Astrocyte (in vitro differentiated cells and primary cell): ENCODE measurements around the gene FIGN. TPM values are rescaled to one million over a fixed set of nuclear protein-coding genes. Genes with fewer than 3 reads are reported as not detected.
A peak's percentile ranks its signal among the peaks of the same experiment; 100 is the strongest.

Experiments
- DNase-seq: peaks from one replicate; pipeline ENCODE4 v3.0.0-alpha.2; 2010; ENCODE audit warnings: low read depth
- FAIRE-seq: peaks from 2 replicates; lab custom pipeline; 2011; peaks lifted over from hg19 to GRCh38; lab: Jason Lieb, UNC
- H2AFZ ChIP-seq: 2 replicates; pipeline ENCODE4 v1.6.0; 2012; ENCODE audit warnings: low read depth, low read length, inconsistent platforms
- H3K27ac ChIP-seq: 2 replicates; pipeline ENCODE4 v1.5.1; 2011; ENCODE audit warnings: low read depth, low read length, inconsistent platforms
- H3K27me3 ChIP-seq: 2 replicates; pipeline ENCODE4 v1.6.0; 2011; ENCODE audit warnings: low read length, inconsistent platforms; ENCODE audit not compliant: insufficient read depth
- H3K36me3 ChIP-seq: 2 replicates; pipeline ENCODE4 v1.5.1; 2011; ENCODE audit warnings: low read length, inconsistent platforms; ENCODE audit not compliant: insufficient read depth
- H3K4me1 ChIP-seq: 2 replicates; pipeline ENCODE4 v1.5.1; 2011; ENCODE audit warnings: low read length, inconsistent platforms; ENCODE audit not compliant: insufficient read depth
- H3K4me2 ChIP-seq: 2 replicates; pipeline ENCODE4 v1.6.0; 2012; ENCODE audit warnings: low read length, inconsistent platforms
- H3K4me3 ChIP-seq: 2 replicates; pipeline ENCODE4 v1.5.1; 2011; ENCODE audit warnings: low read depth, mild to moderate bottlenecking, low read length, inconsistent platforms; ENCODE audit not compliant: insufficient read depth
- H3K79me2 ChIP-seq: 2 replicates; pipeline ENCODE4 v1.6.0; 2012; ENCODE audit warnings: mild to moderate bottlenecking, low read length, inconsistent platforms; ENCODE audit not compliant: insufficient read depth
- H3K9ac ChIP-seq: 2 replicates; pipeline ENCODE4 v1.6.0; 2012; ENCODE audit warnings: mild to moderate bottlenecking, low read length, inconsistent platforms
- H3K9me3 ChIP-seq: 2 replicates; pipeline ENCODE4 v1.5.1; 2012; ENCODE audit warnings: low read depth, mild to moderate bottlenecking, low read length, inconsistent platforms; ENCODE audit not compliant: insufficient read depth
- H4K20me1 ChIP-seq: 2 replicates; pipeline ENCODE4 v1.6.0; 2012; ENCODE audit warnings: low read length, inconsistent platforms; ENCODE audit not compliant: insufficient read depth
- H3K27ac Mint-ChIP-seq: one replicate; pipeline ENCODE4 v1.8.0; 2021; ENCODE audit warnings: mild to moderate bottlenecking, mixed read lengths; ENCODE audit not compliant: unreplicated experiment
- H3K27me3 Mint-ChIP-seq: one replicate; pipeline ENCODE4 v1.8.0; 2021; ENCODE audit warnings: low read depth, mixed read lengths; ENCODE audit not compliant: unreplicated experiment
- H3K36me3 Mint-ChIP-seq: one replicate; pipeline ENCODE4 v1.8.0; 2021; ENCODE audit warnings: low read depth, mixed read lengths; ENCODE audit not compliant: unreplicated experiment
- H3K4me1 Mint-ChIP-seq: one replicate; pipeline ENCODE4 v1.8.0; 2021; ENCODE audit warnings: low read depth, mixed read lengths; ENCODE audit not compliant: unreplicated experiment
- H3K4me3 Mint-ChIP-seq: one replicate; pipeline ENCODE4 v1.8.0; 2021; ENCODE audit warnings: mild to moderate bottlenecking, moderate library complexity, mixed read lengths; ENCODE audit not compliant: unreplicated experiment
- H3K9me3 Mint-ChIP-seq: one replicate; pipeline ENCODE4 v1.8.0; 2021; ENCODE audit warnings: mild to moderate bottlenecking, mixed read lengths; ENCODE audit not compliant: unreplicated experiment
- CTCF ChIP-seq: IDR thresholded peaks from 2 replicates; pipeline ENCODE4 v1.5.1; 2011; ENCODE audit warnings: low read depth, mild to moderate bottlenecking, inconsistent platforms, low read length, moderate library complexity; ENCODE audit not compliant: insufficient read depth
- EZH2 ChIP-seq: IDR thresholded peaks from 2 replicates; pipeline ENCODE4 v1.6.1; 2012; ENCODE audit warnings: mild to moderate bottlenecking, low read length, inconsistent platforms; ENCODE audit not compliant: insufficient read depth
- total RNA-seq: library from RNA; stranded (reverse); gene quantifications from 2 replicates; pipeline ENCODE4 v1.2.1, GENCODE V29; 2021

The FIGN gene
- total RNA-seq, 1 donor from 2014 or later: 30.3 TPM

GRCh38 chr2:163655667-163656066 is 80.1 kb downstream of the FIGN start:
- no peak overlapping the region for H3K4me2 ChIP-seq
- H3K27ac ChIP-seq: no peak overlapping the region
- H3K4me1 Mint-ChIP-seq: peaks cover 38% of the 10 kb centered on the region
- no peak overlapping the region for H3K4me3 ChIP-seq
- no peaks in the 10 kb centered on the region for H3K36me3 Mint-ChIP-seq
- no peak overlapping the region for H2AFZ ChIP-seq
- no peaks in the 10 kb centered on the region for H4K20me1 ChIP-seq
- H3K27me3 Mint-ChIP-seq: no peaks in the 10 kb centered on the region
- no peaks in the 10 kb centered on the region for H3K9me3 Mint-ChIP-seq
- TF ChIP-seq CTCF (no peak), EZH2 (no peak)
- no peaks in the 10 kb centered on the region for H3K36me3 ChIP-seq
- FAIRE-seq: no peak
- no peaks in the 10 kb centered on the region for H3K79me2 ChIP-seq
- H3K27me3 ChIP-seq: no peaks in the 10 kb centered on the region
- H3K27ac Mint-ChIP-seq: no peak overlapping the region
- H3K4me3 Mint-ChIP-seq: no peak overlapping the region
- DNase-seq: peak; percentile 23
- H3K9ac ChIP-seq: no peak overlapping the region
- no peaks in the 10 kb centered on the region for H3K9me3 ChIP-seq
- H3K4me1 ChIP-seq: peaks cover 21% of the 10 kb centered on the region

GRCh38 chr2:163652751-163653150 is 83.1 kb downstream of the FIGN start:
- H3K36me3 Mint-ChIP-seq: peaks cover 3% of the 10 kb centered on the region
- peaks cover 14% of the 10 kb centered on the region for H3K4me1 ChIP-seq
- TF ChIP-seq CTCF (no peak), EZH2 (no peak)
- peaks cover 37% of the 10 kb centered on the region for H3K4me1 Mint-ChIP-seq
- H4K20me1 ChIP-seq: no peaks in the 10 kb centered on the region
- no peaks in the 10 kb centered on the region for H3K9me3 ChIP-seq
- H3K27ac ChIP-seq: no peak overlapping the region
- FAIRE-seq (no peak), DNase-seq (no peak)
- H3K4me3 Mint-ChIP-seq: no peak overlapping the region
- H3K9ac ChIP-seq: no peak overlapping the region
- H3K27me3 ChIP-seq: no peaks in the 10 kb centered on the region
- H3K27ac Mint-ChIP-seq: no peak overlapping the region
- no peaks in the 10 kb centered on the region for H3K36me3 ChIP-seq
- H3K4me2 ChIP-seq: no peak overlapping the region
- no peaks in the 10 kb centered on the region for H3K79me2 ChIP-seq
- no peak overlapping the region for H3K4me3 ChIP-seq
- no peaks in the 10 kb centered on the region for H3K27me3 Mint-ChIP-seq
- H2AFZ ChIP-seq: no peak overlapping the region
- H3K9me3 Mint-ChIP-seq: no peaks in the 10 kb centered on the region

DNA sequence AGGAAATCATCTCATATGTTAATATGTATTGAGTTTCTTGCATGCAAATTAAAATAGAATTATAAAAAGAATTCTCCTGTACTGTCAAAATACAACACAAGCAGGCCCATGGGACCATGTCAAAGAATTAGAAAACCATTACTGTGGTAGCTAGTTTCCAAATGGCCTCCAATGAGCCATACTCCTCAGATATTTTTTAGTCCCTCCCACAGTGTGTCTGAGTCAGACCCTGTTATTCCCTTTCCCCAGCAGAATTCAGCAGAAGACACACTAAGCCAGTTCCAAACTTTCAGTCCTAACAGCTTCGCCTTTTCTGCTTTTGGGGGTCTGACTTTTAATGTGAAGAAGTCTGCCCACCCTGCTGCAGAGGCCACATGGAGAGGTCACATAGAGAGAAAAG is 86.7 kb downstream of the FIGN start:
- H3K9me3 Mint-ChIP-seq: no peaks in the 10 kb centered on the region
- no peak overlapping the region for H3K4me3 Mint-ChIP-seq
- no peaks in the 10 kb centered on the region for H3K9me3 ChIP-seq
- H3K36me3 Mint-ChIP-seq: peaks cover 3% of the 10 kb centered on the region
- peaks cover 23% of the 10 kb centered on the region for H3K4me1 Mint-ChIP-seq
- DNase-seq (no peak), FAIRE-seq (no peak)
- no peak overlapping the region for H3K4me3 ChIP-seq
- H3K36me3 ChIP-seq: no peaks in the 10 kb centered on the region
- no peak overlapping the region for H3K4me2 ChIP-seq
- H3K9ac ChIP-seq: no peak overlapping the region
- H3K27ac ChIP-seq: no peak overlapping the region
- H3K27me3 Mint-ChIP-seq: no peaks in the 10 kb centered on the region
- no peak overlapping the region for H2AFZ ChIP-seq
- H3K27ac Mint-ChIP-seq: peak overlapping the region; percentile 89
- H3K4me1 ChIP-seq: no peaks in the 10 kb centered on the region
- TF ChIP-seq EZH2 (no peak), CTCF (no peak)
- no peaks in the 10 kb centered on the region for H4K20me1 ChIP-seq
- no peaks in the 10 kb centered on the region for H3K79me2 ChIP-seq
- H3K27me3 ChIP-seq: no peaks in the 10 kb centered on the region
